ENCODE data around the gene DNASE2B.

DNA sequence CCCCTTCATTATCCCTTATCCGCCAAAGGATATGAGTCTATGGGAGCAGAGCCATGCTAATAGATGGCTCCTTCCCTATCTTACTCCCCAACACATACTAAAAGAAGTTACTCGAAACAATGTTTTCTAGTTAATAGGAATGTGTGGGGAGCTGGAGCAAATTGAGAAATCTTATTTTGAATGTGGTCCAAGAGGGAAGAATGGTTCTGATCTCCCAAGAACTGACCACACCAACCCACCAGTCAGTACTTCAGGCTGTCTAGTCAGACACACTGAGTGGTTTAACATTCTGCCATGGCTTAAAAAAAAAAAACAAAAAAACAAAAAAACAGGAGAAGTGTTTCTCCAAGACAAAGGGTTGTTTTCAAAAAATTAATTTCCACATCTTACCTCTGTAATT lies 31.5 kb upstream of the DNASE2B start:
- TF ChIP-seq FOS (IDR thresholded peaks at IDR 0.05; ENCODE audit: borderline replicate concordance, insufficient read depth, low read length) (no peak), JUN (IDR thresholded peaks at IDR 0.05; ENCODE audit: borderline replicate concordance, insufficient read depth, insufficient read length, low read depth) (no peak), POLR2A (IDR thresholded peaks at IDR 0.05; ENCODE audit: low read depth, low read length) (no peak), GATA2 (IDR thresholded peaks at IDR 0.05; ENCODE audit: insufficient read depth, insufficient read length, low read depth, low read length) (no peak)
- TF ChIP-seq, protein P1, sequence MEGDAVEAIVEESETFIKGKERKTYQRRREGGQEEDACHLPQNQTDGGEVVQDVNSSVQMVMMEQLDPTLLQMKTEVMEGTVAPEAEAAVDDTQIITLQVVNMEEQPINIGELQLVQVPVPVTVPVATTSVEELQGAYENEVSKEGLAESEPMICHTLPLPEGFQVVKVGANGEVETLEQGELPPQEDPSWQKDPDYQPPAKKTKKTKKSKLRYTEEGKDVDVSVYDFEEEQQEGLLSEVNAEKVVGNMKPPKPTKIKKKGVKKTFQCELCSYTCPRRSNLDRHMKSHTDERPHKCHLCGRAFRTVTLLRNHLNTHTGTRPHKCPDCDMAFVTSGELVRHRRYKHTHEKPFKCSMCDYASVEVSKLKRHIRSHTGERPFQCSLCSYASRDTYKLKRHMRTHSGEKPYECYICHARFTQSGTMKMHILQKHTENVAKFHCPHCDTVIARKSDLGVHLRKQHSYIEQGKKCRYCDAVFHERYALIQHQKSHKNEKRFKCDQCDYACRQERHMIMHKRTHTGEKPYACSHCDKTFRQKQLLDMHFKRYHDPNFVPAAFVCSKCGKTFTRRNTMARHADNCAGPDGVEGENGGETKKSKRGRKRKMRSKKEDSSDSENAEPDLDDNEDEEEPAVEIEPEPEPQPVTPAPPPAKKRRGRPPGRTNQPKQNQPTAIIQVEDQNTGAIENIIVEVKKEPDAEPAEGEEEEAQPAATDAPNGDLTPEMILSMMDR (IDR thresholded peaks at IDR 0.05; ENCODE audit: extremely low read depth in 1 of 2, insufficient read depth in 1 of 2, low read depth in 1 of 2, low read length in 2 of 2) = no peak
